ENCODE data around the gene CIDEC.

CIDEC gene

GRCh38 chr3:9864200-9864927 is 15.7 kb downstream of the CIDEC start:
- Histone ChIP-seq H3K36me3 (ENCODE audit: control insufficient read depth, insufficient read depth, low read length) (no peaks in the 10 kb centered on the region), H3K27me3 (replicated peaks; ENCODE audit: control insufficient read depth, insufficient read depth, low read length) (no peaks in the 10 kb centered on the region; the same call in 1 of the 2 replicates), H3K4me3 (replicated peaks; ENCODE audit: low read depth, low read length) (no peak overlapping the region)
- no peak for DNase-seq (ENCODE audit: extremely low read depth, insufficient read length)
- TF ChIP-seq CTCF (IDR thresholded peaks at IDR 0.05; ENCODE audit: insufficient read depth, low read length, poor library complexity, severe bottlenecking): no peak

- H3K27me3 ChIP-seq (replicated peaks; ENCODE audit: control insufficient read depth, insufficient read depth, low read length): no peaks in the 10 kb centered on the region; the same call in 1 of the 2 replicates
- DNase-seq (ENCODE audit: extremely low read depth, insufficient read length): no peak
- no peak for TF ChIP-seq CTCF (IDR thresholded peaks at IDR 0.05; ENCODE audit: insufficient read depth, low read length, poor library complexity, severe bottlenecking)
- no peak overlapping the region for H3K4me3 ChIP-seq (replicated peaks; ENCODE audit: low read depth, low read length)
- H3K36me3 ChIP-seq (ENCODE audit: control insufficient read depth, insufficient read depth, low read length): no peaks in the 10 kb centered on the region
Measured at GRCh38 chr3:9863058-9863772, 16.8 kb downstream of the CIDEC start.

- H3K36me3 ChIP-seq (ENCODE audit: control insufficient read depth, insufficient read depth, low read length): no peaks in the 10 kb centered on the region
- peak; percentile 16 for TF ChIP-seq CTCF (IDR thresholded peaks at IDR 0.05; ENCODE audit: insufficient read depth, low read length, poor library complexity, severe bottlenecking)
- no peaks in the 10 kb centered on the region; the same call in 1 of the 2 replicates for H3K27me3 ChIP-seq (replicated peaks; ENCODE audit: control insufficient read depth, insufficient read depth, low read length)
- no peak for DNase-seq (ENCODE audit: extremely low read depth, insufficient read length)
- H3K4me3 ChIP-seq (replicated peaks; ENCODE audit: low read depth, low read length): no peak overlapping the region
Measured at GRCh38 chr3:9862391-9863057, 17.5 kb downstream of the CIDEC start.

GRCh38 chr3:9861626-9862130 is 18.4 kb downstream of the CIDEC start:
- no peak for TF ChIP-seq CTCF (IDR thresholded peaks at IDR 0.05; ENCODE audit: insufficient read depth, low read length, poor library complexity, severe bottlenecking)
- Histone ChIP-seq H3K36me3 (ENCODE audit: control insufficient read depth, insufficient read depth, low read length) (no peaks in the 10 kb centered on the region), H3K27me3 (replicated peaks; ENCODE audit: control insufficient read depth, insufficient read depth, low read length) (no peaks in the 10 kb centered on the region; the same call in 1 of the 2 replicates), H3K4me3 (replicated peaks; ENCODE audit: low read depth, low read length) (no peak overlapping the region)
- no peak for DNase-seq (ENCODE audit: extremely low read depth, insufficient read length)

GRCh38 chr3:9861201-9861600 is 18.9 kb downstream of the CIDEC start:
- no peak for TF ChIP-seq CTCF (IDR thresholded peaks at IDR 0.05; ENCODE audit: insufficient read depth, low read length, poor library complexity, severe bottlenecking)
- H3K36me3 ChIP-seq (ENCODE audit: control insufficient read depth, insufficient read depth, low read length): no peaks in the 10 kb centered on the region
- no peak overlapping the region for H3K4me3 ChIP-seq (replicated peaks; ENCODE audit: low read depth, low read length)
- no peaks in the 10 kb centered on the region; the same call in 1 of the 2 replicates for H3K27me3 ChIP-seq (replicated peaks; ENCODE audit: control insufficient read depth, insufficient read depth, low read length)
- no peak for DNase-seq (ENCODE audit: extremely low read depth, insufficient read length)

All from GM06990 (cell line).